ENCODE results near the gene HS3ST1.
"Not testable (repeated sequence)": the region's sequence is repeated elsewhere in the genome, so short reads cannot be mapped to it uniquely, and the experiment has no call there.

The HS3ST1 gene

GRCh38 chr4:11397819-11398610, 30.7 kb downstream of the HS3ST1 start:
- DNase-seq = no peak

GRCh38 chr4:11397146-11397545, 31.5 kb downstream of the HS3ST1 start:
- no peak for DNase-seq

GRCh38 chr4:11393551-11393950, 35.1 kb downstream of the HS3ST1 start:
- DNase-seq = no peak

GRCh38 chr4:11384072-11384471, 44.6 kb downstream of the HS3ST1 start:
- DNase-seq = not testable (repeated sequence)

- no peak for DNase-seq
Measured at GRCh38 chr4:11376571-11376970, 52.1 kb downstream of the HS3ST1 start.

- DNase-seq = no peak
Measured at GRCh38 chr4:11376146-11376545, 52.5 kb downstream of the HS3ST1 start.

GRCh38 chr4:11368701-11369115, 60.0 kb downstream of the HS3ST1 start:
- no peak for DNase-seq

- no peak for DNase-seq
Measured at GRCh38 chr4:11367371-11367770, 61.3 kb downstream of the HS3ST1 start.

- DNase-seq = no peak
Measured at GRCh38 chr4:11366859-11367258, 61.8 kb downstream of the HS3ST1 start.

- DNase-seq = no peak
Measured at GRCh38 chr4:11365039-11365438, 63.7 kb downstream of the HS3ST1 start.

GRCh38 chr4:11359591-11359990, 69.1 kb downstream of the HS3ST1 start:
- DNase-seq = no peak

- DNase-seq = no peak
Measured at GRCh38 chr4:11355226-11355625, 73.5 kb downstream of the HS3ST1 start.

- no peak for DNase-seq
Measured at GRCh38 chr4:11354531-11354930, 74.2 kb downstream of the HS3ST1 start.

GRCh38 chr4:11348449-11349088, 80.1 kb downstream of the HS3ST1 start:
- DNase-seq = no peak

- DNase-seq = no peak
Measured at GRCh38 chr4:11344916-11345315, 83.8 kb downstream of the HS3ST1 start.

- no peak for DNase-seq
Measured at GRCh38 chr4:11343536-11343935, 85.2 kb downstream of the HS3ST1 start.

Data from NCI-H2107 (cell line).